Stimulated activated CD8-positive, alpha-beta memory T cell treated with anti-CD3 and anti-CD28 coated beads, Interleukin-15, amount 100 ng/mL, for 48 hours (primary cell): ENCODE measurements around the gene DDX60.
"Not testable (repeated sequence)": the region's sequence is repeated elsewhere in the genome, so short reads cannot be mapped to it uniquely, and the experiment has no call there.

Source experiments
- DNase-seq, 2 donors: peaks; one replicate each; pipeline ENCODE4 v3.0.0-alpha.2; 2020; ENCODE audit warnings: low read depth in 2 of 2

DDX60 gene, protein sequence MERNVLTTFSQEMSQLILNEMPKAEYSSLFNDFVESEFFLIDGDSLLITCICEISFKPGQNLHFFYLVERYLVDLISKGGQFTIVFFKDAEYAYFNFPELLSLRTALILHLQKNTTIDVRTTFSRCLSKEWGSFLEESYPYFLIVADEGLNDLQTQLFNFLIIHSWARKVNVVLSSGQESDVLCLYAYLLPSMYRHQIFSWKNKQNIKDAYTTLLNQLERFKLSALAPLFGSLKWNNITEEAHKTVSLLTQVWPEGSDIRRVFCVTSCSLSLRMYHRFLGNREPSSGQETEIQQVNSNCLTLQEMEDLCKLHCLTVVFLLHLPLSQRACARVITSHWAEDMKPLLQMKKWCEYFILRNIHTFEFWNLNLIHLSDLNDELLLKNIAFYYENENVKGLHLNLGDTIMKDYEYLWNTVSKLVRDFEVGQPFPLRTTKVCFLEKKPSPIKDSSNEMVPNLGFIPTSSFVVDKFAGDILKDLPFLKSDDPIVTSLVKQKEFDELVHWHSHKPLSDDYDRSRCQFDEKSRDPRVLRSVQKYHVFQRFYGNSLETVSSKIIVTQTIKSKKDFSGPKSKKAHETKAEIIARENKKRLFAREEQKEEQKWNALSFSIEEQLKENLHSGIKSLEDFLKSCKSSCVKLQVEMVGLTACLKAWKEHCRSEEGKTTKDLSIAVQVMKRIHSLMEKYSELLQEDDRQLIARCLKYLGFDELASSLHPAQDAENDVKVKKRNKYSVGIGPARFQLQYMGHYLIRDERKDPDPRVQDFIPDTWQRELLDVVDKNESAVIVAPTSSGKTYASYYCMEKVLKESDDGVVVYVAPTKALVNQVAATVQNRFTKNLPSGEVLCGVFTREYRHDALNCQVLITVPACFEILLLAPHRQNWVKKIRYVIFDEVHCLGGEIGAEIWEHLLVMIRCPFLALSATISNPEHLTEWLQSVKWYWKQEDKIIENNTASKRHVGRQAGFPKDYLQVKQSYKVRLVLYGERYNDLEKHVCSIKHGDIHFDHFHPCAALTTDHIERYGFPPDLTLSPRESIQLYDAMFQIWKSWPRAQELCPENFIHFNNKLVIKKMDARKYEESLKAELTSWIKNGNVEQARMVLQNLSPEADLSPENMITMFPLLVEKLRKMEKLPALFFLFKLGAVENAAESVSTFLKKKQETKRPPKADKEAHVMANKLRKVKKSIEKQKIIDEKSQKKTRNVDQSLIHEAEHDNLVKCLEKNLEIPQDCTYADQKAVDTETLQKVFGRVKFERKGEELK (N-terminal part only)

DNA sequence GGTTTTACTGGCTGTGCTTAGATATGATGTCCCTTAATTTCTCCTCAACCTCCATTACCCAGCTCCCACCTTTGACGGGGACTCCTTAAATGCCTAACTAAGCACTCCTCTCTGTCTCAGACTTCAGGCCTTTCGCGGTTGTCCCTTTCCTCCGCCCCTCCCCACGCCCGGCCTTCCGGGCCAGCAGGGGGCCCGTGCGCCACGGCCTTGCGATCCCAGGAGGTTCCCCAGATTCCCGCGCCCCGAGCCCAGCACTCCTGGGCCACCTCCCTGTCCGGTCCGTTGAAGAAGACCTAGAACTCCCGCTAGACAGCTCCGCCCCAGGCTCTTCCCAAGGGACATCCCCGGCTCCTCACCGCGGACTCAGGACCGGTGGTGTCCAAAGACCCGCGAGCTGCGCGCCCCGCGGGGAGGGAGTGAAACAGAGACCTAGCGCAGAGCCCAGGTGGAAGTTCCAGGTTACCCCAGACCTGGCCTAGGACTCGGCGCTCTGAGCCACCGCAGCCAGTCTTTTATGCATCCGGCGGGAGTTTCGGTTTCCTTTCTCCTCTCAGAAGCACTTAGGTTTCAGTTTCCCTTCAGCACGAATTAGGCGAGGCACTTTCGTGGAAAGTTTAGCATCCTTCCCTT lies at the start of gene DDX60:
Gene DDX60, minus strand, starts transcription at position 487 of the 630 bp plus-strand sequence. CDS start 7,493 bp downstream, outside the sequence.
- DNase-seq, result peak; percentile 65 to 66

DNA sequence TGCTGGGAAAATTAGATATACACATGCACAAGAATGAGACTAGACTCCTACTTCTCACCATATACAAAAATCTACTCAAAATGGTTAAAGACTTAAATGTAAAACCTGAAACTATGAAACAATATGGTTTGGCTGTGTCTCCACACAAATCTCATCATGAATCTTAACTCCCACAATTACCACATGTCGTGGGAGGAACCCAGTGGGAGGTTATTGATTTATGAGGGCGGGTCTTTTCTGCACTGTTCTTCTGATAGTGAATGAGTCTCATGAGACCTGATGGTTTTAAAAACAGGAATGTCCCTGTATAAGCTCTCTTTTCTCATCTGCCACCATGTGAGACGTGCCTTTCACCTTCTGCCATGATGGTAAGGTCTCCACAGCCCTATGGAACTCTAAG lies 48.5 kb upstream of the DDX60 start:
- no peak for DNase-seq

DNA sequence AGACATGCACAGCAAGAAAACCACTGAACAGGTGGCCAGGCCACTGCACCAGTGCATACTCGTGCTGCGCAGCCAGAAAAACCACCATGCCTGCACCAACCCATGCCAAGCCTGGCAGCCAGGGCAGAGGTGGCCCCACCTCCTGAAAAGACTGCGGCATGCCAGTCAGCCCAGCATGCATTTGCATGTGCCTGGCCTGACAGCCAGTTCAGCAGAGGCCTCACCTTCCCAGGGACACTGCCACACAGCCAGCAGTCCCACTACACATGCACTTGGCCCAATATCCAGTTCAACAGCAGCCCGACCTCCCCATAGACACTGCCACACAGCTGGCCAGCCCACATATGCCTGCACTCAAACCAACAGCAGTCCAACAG lies 43.5 kb upstream of the DDX60 start:
- no peak for DNase-seq

DNA sequence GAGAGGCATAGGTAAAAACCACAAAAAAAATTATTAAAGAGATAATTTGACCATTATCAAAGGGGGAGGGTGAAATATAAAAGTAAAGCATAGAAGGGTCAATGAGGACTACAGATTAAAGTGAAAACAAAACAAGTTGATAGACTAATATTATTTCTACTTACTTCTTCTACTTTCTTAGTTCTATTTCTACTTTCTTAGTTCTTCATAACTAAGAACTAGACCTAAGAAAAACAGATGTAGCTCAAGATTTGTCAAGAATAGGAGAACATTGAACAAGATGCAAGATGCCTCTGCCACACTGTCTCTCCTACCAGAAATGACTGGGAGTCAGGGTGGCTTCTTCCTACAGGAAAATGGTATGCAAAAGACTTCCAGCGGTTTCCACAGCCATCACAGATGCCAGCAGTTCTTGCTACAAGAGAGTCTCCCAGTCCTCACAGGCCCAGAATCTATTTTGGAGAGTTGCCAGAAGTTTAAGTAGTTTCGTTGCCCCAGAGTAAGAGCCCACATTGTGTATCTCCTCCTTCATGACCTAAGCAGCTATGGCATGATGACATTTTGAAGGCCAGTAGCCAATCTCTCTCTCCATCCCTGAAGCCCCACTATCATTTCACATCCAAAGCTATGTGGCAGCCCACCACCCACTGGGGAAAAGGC lies 42.9 kb upstream of the DDX60 start:
- no peak for DNase-seq

DNA sequence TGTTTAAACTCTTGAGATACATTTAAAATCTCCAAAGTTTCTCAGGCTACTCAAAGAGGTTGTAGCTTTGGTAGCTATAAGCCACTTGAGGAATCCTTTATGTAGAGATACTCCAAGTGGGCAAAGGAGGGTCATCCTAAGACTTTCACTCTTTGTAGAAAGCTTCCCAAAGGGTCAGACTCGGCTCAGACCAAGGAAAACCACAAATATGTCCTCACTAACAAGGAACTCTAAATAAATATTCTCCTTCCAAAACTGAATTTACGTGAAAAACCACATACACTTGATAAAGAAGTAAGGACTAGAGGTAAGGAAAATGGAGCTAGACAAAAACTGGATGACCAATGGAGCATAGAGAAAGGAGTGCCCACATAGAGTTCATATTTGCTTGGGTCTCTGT lies 41.7 kb upstream of the DDX60 start:
- no peak for DNase-seq

DNA sequence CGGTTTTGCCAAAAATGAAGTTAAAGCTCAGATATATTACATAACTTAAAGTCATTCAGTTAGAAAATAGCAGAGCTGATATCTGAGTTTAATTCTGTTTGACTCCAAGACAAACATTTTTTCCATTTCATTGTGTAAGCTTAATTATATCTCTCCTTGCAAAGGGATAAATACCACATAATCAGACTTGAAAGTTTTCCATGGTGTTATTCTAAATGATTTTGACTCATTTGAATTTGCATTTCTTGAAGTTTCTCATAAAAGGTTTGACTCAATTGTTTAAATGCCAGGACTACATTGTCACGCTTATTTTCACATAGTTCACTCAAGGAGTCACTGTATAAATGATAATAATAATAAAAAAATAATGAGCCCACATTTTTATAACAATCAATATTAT lies 39.4 kb upstream of the DDX60 start:
- no peak for DNase-seq

DNA sequence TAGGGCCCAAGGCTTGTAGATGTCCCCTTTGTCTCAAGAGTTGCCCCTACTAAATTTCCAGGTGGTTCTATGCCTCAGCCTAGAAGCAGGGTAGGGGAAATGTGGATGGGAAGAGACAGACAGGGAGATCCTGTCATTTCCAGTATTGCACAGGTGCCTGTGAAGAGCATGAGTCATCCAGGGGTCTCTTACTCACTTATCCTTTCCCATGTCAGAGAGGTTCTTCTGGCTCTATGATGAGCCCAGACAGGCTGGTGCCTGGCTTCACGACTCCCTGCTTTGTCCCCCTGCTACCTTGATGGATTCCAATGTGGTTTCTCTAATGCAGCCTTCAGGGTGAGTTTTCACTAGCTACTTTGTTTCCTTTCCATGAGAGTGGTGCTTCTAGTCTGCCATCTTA lies 35.2 kb upstream of the DDX60 start:
- no peak for DNase-seq

DNA sequence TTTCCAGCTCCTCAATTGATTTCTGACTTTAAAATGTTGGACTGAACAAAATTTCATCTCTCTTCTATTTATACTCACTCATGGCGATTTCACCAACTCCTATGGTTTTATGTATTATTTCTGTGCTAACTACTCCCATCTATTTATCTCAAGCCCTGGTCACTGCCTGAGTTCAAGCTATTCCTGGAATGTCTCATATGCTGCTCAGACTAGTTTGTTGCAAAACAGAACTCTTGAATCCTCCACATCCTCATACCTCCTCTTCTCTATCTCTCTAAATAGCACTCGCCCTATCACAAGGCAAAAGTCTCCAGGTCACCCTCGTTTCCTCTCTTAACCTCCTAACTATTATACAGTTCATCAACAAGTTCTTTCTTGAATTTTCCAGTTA lies 19.0 kb upstream of the DDX60 start:
- no peak for DNase-seq

DNA sequence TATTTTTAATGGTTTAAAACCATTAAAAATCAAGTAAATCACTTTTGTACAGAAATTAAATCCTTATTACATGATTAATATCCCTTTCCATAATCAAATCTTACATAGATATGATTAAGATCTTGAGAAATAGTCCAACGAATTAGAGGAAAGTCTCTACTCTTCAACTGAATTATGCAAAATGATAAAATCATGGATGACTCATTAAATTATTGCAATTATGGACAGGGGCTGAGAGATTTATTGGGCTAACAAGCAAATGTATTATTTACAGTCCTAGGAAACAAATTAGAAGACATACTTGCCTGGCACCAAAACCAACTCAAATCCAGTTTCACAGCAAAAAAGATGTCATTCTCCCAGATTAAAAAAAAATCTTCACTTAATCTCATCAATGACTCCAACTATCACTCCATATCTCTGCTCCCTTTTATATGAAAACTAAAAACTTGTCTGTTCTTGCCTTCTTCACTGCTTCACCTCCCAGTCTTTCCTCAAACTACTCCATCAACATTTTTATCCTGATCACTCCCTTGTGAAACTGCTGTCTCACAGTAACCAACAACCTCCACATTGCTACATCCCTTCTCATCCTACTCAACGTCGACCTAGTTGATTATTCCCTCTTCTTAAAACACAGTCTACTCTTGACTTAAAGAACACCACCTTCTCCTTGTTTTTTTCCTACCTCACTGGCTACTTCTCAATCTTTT lies 18.4 kb upstream of the DDX60 start:
- DNase-seq, result no peak

DNA sequence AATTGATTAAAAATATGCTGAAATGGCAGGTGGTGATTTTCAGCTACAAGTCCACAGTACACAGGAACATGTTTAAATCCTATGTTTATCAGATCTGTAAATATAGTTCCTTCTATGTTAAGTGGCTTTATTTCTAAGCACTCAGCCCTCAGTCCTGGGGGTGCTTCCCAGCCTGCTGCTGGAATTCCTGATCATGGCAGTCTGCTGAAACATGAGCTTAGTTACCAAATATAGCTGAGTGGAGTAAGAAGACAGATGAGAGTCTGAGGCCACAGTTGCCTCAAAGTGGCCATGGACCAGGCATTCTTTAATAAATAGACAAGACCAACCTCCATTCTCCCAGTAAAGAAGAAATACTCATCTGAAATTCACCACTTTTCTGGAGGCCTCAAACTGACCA lies 17.1 kb upstream of the DDX60 start:
- DNase-seq, result no peak

DNA sequence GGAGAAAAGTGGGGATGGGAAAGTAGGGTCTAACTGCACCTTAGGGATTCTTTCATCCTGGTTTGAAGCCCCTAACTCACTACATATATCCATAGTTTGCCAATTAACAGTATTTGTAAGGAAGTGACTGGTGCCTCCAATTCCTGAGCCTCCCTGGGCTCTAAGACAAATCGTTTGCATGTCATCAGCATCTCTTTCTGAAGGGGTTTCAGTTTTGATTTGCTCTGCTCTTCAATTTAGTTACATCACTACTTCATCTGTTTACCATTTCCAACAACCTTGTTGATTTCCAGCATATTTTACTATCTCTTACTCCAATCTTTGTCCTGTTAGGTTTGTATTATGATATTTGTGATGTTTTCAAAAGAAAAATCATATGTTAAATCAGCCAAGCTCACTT lies 15.5 kb upstream of the DDX60 start:
- no peak for DNase-seq

DNA sequence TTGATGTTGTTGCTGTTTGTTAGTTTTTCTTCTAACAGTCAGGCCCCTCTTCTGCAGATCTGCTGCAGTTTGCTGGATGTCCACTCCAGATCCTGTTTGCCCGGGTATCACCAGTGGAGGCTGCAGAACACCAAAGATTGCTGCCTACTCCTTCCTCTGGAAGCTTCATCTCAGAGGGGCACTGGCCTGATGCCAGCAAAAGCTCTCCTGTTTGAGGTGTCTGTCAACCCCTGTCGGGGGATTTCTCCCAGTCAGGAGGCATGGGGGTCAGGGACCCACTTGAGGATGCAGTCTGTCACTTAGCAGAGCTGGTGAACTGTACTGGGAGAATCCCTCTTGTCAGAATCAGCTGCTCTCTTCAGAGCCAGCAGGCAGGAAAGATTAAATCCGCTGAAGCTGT lies 12.0 kb upstream of the DDX60 start:
- DNase-seq, result not testable (repeated sequence)

DNA sequence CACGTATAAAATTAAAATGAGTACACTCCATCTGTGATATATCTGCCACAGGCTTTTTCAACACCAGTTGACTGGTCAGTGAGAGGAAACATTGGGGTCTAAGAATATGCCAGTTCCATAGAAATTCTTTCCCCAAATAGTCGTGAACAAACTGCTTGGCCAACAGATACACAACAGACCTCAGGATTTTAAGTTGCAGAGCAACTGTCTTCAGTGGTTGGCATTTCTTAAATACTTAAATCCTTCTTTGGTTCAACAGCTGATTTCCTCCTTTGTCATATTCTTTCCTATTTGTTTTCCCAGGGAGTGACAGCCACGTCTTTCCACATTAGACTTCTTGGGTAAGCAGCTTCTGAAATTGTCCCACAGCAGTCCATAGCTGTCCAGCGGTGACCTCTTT lies 7.0 kb upstream of the DDX60 start:
- no peak for DNase-seq

DNA sequence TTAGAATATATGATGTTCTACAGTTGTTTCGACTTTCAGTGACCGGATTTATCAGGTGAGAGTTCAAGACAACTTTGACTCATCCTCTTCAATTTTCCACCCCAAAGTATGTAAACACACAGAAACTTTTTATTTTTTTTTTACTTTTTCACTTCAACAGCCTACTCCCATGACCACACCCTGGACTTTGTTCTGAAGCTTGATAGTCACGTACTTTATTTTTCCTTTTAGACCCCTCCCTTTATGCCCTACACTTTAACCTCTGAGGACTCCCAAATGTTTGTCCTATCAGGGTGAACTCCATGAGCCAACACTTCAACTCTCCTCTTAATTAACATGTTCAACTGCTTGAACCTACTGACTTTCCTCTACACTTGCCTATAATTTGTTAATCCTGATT lies 2.5 kb upstream of the DDX60 start:
- DNase-seq, result no peak

DNA sequence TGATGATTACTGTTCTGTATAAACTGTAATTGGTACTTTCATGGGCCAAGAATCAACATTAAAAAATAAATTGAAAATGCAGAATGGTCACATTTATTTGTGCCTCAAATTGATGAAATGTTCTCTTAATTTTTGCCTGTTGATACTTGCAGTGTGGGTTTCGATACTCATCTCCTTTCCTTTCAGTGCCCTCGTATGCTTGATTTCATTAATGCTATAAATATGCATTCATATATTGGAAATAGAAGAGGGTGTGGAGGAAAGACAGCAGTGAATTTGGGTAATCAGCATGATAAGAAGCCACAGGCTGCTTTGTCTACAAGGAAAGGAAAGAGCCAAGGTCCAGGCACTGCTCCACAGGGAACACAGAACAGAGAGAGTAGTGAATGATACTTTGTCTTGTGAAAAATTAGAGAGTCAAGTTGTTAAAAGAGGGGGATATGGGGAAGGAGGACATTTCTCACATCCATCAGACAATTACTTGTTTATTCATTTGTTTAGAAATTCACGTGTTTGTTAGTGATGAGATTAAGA lies 1.0 kb upstream of the DDX60 start:
- no peak for DNase-seq

DNA sequence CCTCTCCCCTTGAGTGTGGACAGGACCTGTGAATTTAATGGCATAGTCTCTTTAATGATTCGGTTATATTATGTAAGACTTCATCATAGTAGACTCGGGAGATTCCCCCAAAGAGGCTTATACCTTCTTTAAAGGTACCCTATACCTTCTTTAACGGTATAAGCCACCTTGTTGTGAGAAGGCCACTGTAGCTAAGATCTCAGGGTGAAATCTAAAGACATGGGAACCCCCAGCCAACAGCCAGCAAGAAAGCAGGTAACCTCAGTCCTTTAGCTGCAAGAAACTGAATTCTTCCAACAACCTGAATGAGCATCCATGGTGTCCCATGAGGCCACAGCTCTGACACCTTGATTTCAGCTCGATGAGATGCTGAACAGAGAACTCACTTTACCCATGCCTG lies 931 bp downstream of the DDX60 start:
- DNase-seq, result no peak

DNA sequence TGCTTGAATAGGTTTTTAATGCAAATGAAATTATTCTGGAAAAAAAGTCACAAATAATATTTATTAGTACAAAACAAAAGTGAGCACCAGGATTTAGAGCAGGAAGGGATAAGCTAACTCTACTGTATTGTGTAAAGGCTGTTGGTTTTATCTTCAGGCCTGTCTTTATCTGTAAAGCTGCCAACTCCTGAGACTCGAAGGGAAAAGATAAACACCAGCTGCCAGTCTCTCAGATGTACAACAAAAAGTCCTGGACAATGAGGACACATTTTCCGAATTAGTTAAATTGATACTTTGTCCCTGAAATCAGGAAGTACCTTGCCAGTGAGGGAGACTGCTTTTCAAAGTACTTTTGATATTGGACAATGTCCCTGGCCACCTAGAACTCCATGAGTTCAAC lies 8.8 kb downstream of the DDX60 start:
- DNase-seq, result no peak

DNA sequence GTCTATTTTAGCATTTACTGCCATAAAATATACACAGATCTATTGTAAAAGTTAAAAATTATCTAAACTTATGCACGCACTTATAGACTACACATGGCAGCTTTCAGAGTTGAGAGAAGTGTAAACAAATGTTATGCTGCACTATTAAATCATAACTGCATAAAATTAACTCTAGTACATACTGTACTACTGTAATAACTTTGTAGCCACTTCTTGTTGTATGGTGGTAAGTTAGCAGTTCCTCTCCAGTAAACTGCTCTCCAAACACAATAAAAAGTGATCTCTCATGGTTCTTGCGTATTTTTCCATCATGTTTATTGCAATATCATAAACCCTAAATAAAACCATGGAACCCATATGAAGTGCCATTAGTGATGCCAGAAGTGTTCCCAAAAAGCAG lies 9.6 kb downstream of the DDX60 start:
- DNase-seq, result no peak

DNA sequence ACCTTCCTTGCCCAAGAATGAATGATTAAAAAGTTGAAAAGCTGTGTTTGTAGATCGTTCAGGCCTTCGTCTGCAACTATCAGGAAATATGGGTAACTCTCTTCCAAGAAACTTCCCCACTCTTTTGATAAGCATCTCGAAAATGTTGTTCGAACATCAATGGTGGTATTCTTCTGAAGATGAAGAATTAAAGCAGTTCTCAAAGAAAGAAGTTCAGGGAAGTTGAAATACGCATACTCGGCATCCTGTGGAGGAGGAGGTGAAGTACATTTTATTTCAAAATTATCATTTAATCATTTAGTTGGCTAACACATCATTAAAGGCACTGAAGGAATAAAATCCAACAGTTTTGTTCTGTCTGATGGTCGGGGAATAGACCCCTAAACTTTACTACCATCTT lies 12.1 kb downstream of the DDX60 start:
- DNase-seq, result no peak

DNA sequence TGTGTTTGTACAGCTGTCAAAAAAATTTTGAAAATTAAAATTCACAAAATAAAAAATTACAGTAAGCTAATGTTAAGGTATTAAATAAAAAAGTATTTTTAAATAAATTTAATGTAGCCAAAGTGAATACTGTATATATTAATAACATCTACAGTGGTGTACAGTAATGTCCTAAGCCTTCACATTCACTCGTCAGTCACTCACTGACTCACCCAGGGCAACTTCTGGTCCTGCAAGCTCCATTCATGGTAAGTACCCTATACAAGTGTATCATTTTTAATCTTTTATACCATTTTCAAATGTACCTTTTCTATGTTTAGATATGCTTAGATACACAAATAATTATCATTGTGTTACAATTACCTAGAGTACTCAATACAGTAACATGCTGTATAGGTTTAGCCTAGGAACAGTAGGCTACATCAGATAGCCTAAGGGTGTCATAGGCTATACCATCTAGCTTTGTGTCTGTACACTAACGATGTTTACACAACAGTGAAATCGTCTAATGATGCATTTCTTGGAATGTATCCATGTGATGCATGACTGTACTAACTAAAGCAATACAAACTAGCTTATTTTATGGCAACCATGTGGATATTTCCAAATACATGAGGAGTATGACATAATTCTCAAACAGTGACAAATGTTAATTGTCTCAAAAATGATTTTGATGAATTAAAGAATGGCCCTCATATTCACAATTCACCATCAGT lies 13.7 kb downstream of the DDX60 start:
- DNase-seq, result no peak
